ENCODE data around the gene ERC2. TPM values are rescaled to one million over a fixed set of nuclear protein-coding genes. Genes with fewer than 3 reads are reported as not detected.

ERC2 gene
- total and polyA plus RNA-seq, 2 of the 8 experiments (the other 6 are each of a cell fraction or from before 2014, with no cell fraction given): 16.4 to 22.8 TPM

DNA sequence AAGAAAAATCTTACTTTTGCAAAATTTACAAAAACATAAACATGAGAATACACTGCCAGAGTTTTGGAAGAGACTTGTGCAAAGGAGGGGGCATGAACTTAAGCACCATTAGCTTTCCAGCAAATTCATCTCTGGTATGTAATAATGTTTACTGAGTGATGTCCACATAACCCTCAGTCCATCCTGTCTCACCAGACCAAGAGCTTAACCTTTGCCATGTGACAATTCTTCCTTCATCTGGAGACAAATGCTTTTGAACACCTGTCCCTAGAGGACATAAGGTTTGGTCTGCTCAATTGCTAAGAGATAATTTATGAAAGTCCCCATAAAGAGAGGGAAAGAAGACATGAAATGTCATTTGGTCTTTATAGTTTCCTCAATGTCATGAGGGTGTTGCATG is 412.3 kb downstream of the ERC2 start (continued):
- TF ChIP-seq NRF1 (IDR thresholded peaks at IDR 0.05; ENCODE audit: low read depth, low read length): no peak

Data from H1 (cell line).